IPS-15b (cell line): ENCODE measurements around the gene GPC3.

ENCODE experiments used
- H3K27me3 ChIP-seq: one replicate; pipeline ENCODE4 v1.6.1; 2013; ENCODE audit warnings: low read length; ENCODE audit not compliant: control insufficient read depth, insufficient read depth
- H3K36me3 ChIP-seq: one replicate; pipeline ENCODE4 v1.6.1; 2013; ENCODE audit warnings: low read length; ENCODE audit not compliant: control insufficient read depth, insufficient read depth
- H3K4me1 ChIP-seq: one replicate; pipeline ENCODE4 v1.6.1; 2013; ENCODE audit warnings: mild to moderate bottlenecking, low read length; ENCODE audit not compliant: control insufficient read depth, insufficient read depth
- H3K4me3 ChIP-seq: one replicate; pipeline ENCODE4 v1.5.1; 2013; ENCODE audit warnings: low read depth, low read length
- H3K9ac ChIP-seq: one replicate; pipeline ENCODE4 v1.6.1; 2013; ENCODE audit warnings: low read depth, mild to moderate bottlenecking, low read length
- H3K9me3 ChIP-seq: one replicate; pipeline ENCODE4 v1.6.1; 2013; ENCODE audit warnings: mild to moderate bottlenecking, low read length; ENCODE audit not compliant: control insufficient read depth, insufficient read depth

The GPC3 gene

GRCh38 chrX:133689997-133690599 is 295.3 kb downstream of the GPC3 start:
- Histone ChIP-seq H3K36me3 (no peaks in the 10 kb centered on the region), H3K9ac (no peak overlapping the region), H3K4me1 (peaks cover 5% of the 10 kb centered on the region), H3K9me3 (no peaks in the 10 kb centered on the region), H3K27me3 (no peaks in the 10 kb centered on the region), H3K4me3 (no peak overlapping the region)

- Histone ChIP-seq H3K9me3 (no peaks in the 10 kb centered on the region), H3K36me3 (no peaks in the 10 kb centered on the region), H3K4me1 (peaks cover 6% of the 10 kb centered on the region), H3K4me3 (no peak overlapping the region), H3K27me3 (no peaks in the 10 kb centered on the region), H3K9ac (no peak overlapping the region)
Observed at GRCh38 chrX:133685822-133686221, 299.6 kb downstream of the GPC3 start.

- no peaks in the 10 kb centered on the region for H3K36me3 ChIP-seq
- H3K9ac ChIP-seq: no peak overlapping the region
- H3K27me3 ChIP-seq: no peaks in the 10 kb centered on the region
- H3K4me1 ChIP-seq: peaks cover 6% of the 10 kb centered on the region
- no peak overlapping the region for H3K4me3 ChIP-seq
- H3K9me3 ChIP-seq: no peaks in the 10 kb centered on the region
Observed at GRCh38 chrX:133681897-133682296, 303.5 kb downstream of the GPC3 start.

- Histone ChIP-seq H3K36me3 (no peaks in the 10 kb centered on the region), H3K27me3 (no peaks in the 10 kb centered on the region), H3K4me1 (peaks cover 6% of the 10 kb centered on the region), H3K9ac (no peak overlapping the region), H3K4me3 (no peak overlapping the region), H3K9me3 (no peaks in the 10 kb centered on the region)
Observed at GRCh38 chrX:133681421-133681820, 304.0 kb downstream of the GPC3 start.

GRCh38 chrX:133677123-133678063 is 308.0 kb downstream of the GPC3 start:
- no peaks in the 10 kb centered on the region for H3K36me3 ChIP-seq
- no peaks in the 10 kb centered on the region for H3K9me3 ChIP-seq
- H3K4me3 ChIP-seq: no peak overlapping the region
- H3K9ac ChIP-seq: no peak overlapping the region
- H3K4me1 ChIP-seq: peaks cover 9% of the 10 kb centered on the region
- no peaks in the 10 kb centered on the region for H3K27me3 ChIP-seq

GRCh38 chrX:133676344-133677122 is 308.9 kb downstream of the GPC3 start:
- no peak overlapping the region for H3K4me3 ChIP-seq
- H3K9me3 ChIP-seq: no peaks in the 10 kb centered on the region

GRCh38 chrX:133674726-133675470 is 310.5 kb downstream of the GPC3 start:
- no peaks in the 10 kb centered on the region for H3K36me3 ChIP-seq
- H3K4me1 ChIP-seq: peaks cover 17% of the 10 kb centered on the region
- no peaks in the 10 kb centered on the region for H3K27me3 ChIP-seq
- H3K4me3 ChIP-seq: no peak overlapping the region
- no peaks in the 10 kb centered on the region for H3K9me3 ChIP-seq
- H3K9ac ChIP-seq: no peak overlapping the region

More at GRCh38 chrX:133676344-133677122, 308.9 kb downstream of the GPC3 start:
- no peaks in the 10 kb centered on the region for H3K27me3 ChIP-seq
- no peaks in the 10 kb centered on the region for H3K36me3 ChIP-seq
- no peak overlapping the region for H3K9ac ChIP-seq
- H3K4me1 ChIP-seq: peaks cover 9% of the 10 kb centered on the region

- Histone ChIP-seq H3K4me1 (peaks cover 20% of the 10 kb centered on the region), H3K4me3 (no peak overlapping the region), H3K27me3 (no peaks in the 10 kb centered on the region), H3K9ac (no peak overlapping the region), H3K36me3 (no peaks in the 10 kb centered on the region), H3K9me3 (no peaks in the 10 kb centered on the region)
Observed at GRCh38 chrX:133670383-133670782, 315.0 kb downstream of the GPC3 start.

- no peaks in the 10 kb centered on the region for H3K9me3 ChIP-seq
- no peak overlapping the region for H3K9ac ChIP-seq
- no peak overlapping the region for H3K4me3 ChIP-seq
- no peaks in the 10 kb centered on the region for H3K27me3 ChIP-seq
- peaks cover 12% of the 10 kb centered on the region for H3K4me1 ChIP-seq
- H3K36me3 ChIP-seq: no peaks in the 10 kb centered on the region
Observed at GRCh38 chrX:133669214-133669613, 316.2 kb downstream of the GPC3 start.

- H3K9me3 ChIP-seq: no peaks in the 10 kb centered on the region
- H3K27me3 ChIP-seq: no peaks in the 10 kb centered on the region
- H3K4me3 ChIP-seq: no peak overlapping the region
- H3K9ac ChIP-seq: no peak overlapping the region
- no peaks in the 10 kb centered on the region for H3K36me3 ChIP-seq
- H3K4me1 ChIP-seq: peaks cover 11% of the 10 kb centered on the region
Observed at GRCh38 chrX:133668225-133668931, 317.0 kb downstream of the GPC3 start.

- no peak overlapping the region for H3K4me3 ChIP-seq
- H3K4me1 ChIP-seq: peaks cover 11% of the 10 kb centered on the region
- no peaks in the 10 kb centered on the region for H3K36me3 ChIP-seq
- no peaks in the 10 kb centered on the region for H3K9me3 ChIP-seq
- no peaks in the 10 kb centered on the region for H3K27me3 ChIP-seq
- no peak overlapping the region for H3K9ac ChIP-seq
Observed at GRCh38 chrX:133666256-133666655, 319.1 kb downstream of the GPC3 start.
